ENCODE measurements around the gene USP35. TPM values are rescaled to one million over a fixed set of nuclear protein-coding genes. Genes with fewer than 3 reads are reported as not detected.
"Not testable (repeated sequence)": the region's sequence is repeated elsewhere in the genome, so short reads cannot be mapped to it uniquely, and the experiment has no call there.

Gene USP35
- total and polyA plus RNA-seq, 2 donors (not counting 1 experiment from before 2014, with no cell fraction given) = 4.6 to 13.0 TPM

DNA sequence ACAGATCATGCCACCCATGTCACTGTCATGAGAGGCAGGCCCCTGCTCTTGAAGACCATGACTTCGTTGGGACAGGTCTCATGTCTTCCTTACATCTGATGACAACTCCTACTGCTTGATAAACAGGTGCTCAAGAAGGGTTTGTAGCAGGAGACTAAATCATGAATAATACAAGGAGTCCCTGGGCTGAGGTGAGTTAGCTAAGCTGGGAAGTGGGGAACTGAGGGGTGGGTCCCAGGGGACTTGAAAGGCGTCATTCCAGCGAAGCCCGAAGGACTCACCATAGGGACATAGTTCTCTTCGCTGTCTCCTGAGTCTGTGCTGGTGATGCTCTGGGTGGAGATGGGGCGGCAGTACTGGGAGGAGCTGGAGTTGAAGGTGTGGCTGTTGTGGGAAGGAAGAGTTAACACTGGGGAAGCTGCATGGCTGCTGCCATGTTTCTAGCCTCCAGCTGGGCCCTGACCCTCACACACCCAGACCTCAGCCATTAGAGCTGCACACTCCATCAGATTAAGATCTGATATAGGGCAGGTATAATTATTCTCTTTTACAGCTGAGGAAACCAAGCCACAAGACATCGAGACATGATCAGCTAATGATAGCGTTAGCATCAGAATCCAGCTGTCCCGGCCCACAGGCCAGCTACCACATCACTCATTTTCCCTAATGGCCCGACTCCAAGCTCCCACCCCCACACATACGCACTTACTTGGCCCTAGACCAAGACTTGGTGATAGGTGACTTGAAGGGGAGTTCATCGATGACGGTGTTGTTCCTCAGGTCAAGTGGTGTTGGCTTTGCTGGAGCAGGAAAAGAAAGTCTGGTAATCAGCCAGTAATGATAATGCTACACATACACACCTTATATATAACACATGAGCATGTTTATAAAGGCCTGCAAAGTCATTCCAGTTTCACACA, 32.9 kb downstream of the USP35 start:
- no peak for DNase-seq (ENCODE audit: low read depth in 2 of 2)
- H3K36me3 ChIP-seq (ENCODE audit: control insufficient read depth, insufficient read depth, low read length) = peaks cover 15% of the 10 kb centered on the region
- TF ChIP-seq EZH2 (IDR thresholded peaks at IDR 0.05; ENCODE audit: low read length, missing control alignments) = no peak
- TF ChIP-seq, protein P1, sequence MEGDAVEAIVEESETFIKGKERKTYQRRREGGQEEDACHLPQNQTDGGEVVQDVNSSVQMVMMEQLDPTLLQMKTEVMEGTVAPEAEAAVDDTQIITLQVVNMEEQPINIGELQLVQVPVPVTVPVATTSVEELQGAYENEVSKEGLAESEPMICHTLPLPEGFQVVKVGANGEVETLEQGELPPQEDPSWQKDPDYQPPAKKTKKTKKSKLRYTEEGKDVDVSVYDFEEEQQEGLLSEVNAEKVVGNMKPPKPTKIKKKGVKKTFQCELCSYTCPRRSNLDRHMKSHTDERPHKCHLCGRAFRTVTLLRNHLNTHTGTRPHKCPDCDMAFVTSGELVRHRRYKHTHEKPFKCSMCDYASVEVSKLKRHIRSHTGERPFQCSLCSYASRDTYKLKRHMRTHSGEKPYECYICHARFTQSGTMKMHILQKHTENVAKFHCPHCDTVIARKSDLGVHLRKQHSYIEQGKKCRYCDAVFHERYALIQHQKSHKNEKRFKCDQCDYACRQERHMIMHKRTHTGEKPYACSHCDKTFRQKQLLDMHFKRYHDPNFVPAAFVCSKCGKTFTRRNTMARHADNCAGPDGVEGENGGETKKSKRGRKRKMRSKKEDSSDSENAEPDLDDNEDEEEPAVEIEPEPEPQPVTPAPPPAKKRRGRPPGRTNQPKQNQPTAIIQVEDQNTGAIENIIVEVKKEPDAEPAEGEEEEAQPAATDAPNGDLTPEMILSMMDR (conservative IDR thresholded peaks at IDR 0.05 in 1 of 2, IDR thresholded peaks at IDR 0.05 in 1 of 2; ENCODE audit: low read depth in 1 of 2, low read length in 2 of 2) = no peak

DNA sequence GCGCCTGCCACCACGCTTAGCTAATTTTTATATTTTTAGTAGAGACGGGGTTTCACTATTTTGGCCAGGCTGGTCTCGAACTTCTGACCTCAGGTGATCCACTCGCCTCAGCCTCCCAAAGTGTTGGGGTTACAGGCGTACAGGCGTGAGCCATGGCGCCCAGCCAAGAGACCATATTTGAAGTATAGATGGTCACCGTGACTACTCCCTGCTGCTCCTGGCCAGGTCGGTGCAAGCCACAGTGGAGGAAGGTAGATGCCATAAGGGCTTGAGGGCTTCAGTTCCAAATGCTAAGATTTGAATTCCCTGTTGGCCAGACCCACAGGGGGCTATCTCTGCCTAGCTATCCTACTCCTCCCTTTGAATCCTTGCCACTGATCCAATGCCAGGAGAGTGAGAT, 34.0 kb downstream of the USP35 start:
- H3K4me2 ChIP-seq (ENCODE audit: extremely low read depth, insufficient read depth, low read length); H2AFZ ChIP-seq (ENCODE audit: low read length); H4K20me1 ChIP-seq (ENCODE audit: control insufficient read depth, extremely low read depth, insufficient read depth, low read length); DNase-seq (ENCODE audit: low read depth in 2 of 2); H3K9me3 ChIP-seq (ENCODE audit: control insufficient read depth, insufficient read depth, low read depth, low read length); H3K27ac ChIP-seq (ENCODE audit: insufficient read depth, low read length); H3K9ac ChIP-seq (ENCODE audit: insufficient read depth, low read length); H3K4me1 ChIP-seq (ENCODE audit: control insufficient read depth, extremely low read depth, insufficient read depth, low read length); H3K79me2 ChIP-seq (ENCODE audit: control insufficient read depth, insufficient read depth, low read length); H3K27me3 ChIP-seq (ENCODE audit: control insufficient read depth, insufficient read depth, low read length); H3K4me3 ChIP-seq (replicated peaks in 1 of 4; ENCODE audit: control extremely low read depth in 1 of 4, insufficient read depth in 1 of 4, low read depth in 3 of 4, low read length in 4 of 4): not testable (repeated sequence)
- peaks cover 12% of the 10 kb centered on the region for H3K36me3 ChIP-seq (ENCODE audit: control insufficient read depth, insufficient read depth, low read length)

More for the DNA sequence above, 32.9 kb downstream of the USP35 start:
- H3K4me1 ChIP-seq (ENCODE audit: control insufficient read depth, extremely low read depth, insufficient read depth, low read length) = no peaks in the 10 kb centered on the region
- H3K79me2 ChIP-seq (ENCODE audit: control insufficient read depth, insufficient read depth, low read length) = no peaks in the 10 kb centered on the region
- H3K9ac ChIP-seq (ENCODE audit: insufficient read depth, low read length) = no peak overlapping the region
- H3K4me3 ChIP-seq (replicated peaks in 1 of 4; ENCODE audit: control extremely low read depth in 1 of 4, insufficient read depth in 1 of 4, low read depth in 3 of 4, low read length in 4 of 4) = no peak overlapping the region
- H4K20me1 ChIP-seq (ENCODE audit: control insufficient read depth, extremely low read depth, insufficient read depth, low read length) = no peaks in the 10 kb centered on the region
- H3K9me3 ChIP-seq (ENCODE audit: control insufficient read depth, insufficient read depth, low read depth, low read length) = no peaks in the 10 kb centered on the region
- no peak overlapping the region for H3K27ac ChIP-seq (ENCODE audit: insufficient read depth, low read length)
- no peaks in the 10 kb centered on the region for H3K27me3 ChIP-seq (ENCODE audit: control insufficient read depth, insufficient read depth, low read length)
- no peak overlapping the region for H2AFZ ChIP-seq (ENCODE audit: low read length)
- no peak overlapping the region for H3K4me2 ChIP-seq (ENCODE audit: extremely low read depth, insufficient read depth, low read length)

DNA sequence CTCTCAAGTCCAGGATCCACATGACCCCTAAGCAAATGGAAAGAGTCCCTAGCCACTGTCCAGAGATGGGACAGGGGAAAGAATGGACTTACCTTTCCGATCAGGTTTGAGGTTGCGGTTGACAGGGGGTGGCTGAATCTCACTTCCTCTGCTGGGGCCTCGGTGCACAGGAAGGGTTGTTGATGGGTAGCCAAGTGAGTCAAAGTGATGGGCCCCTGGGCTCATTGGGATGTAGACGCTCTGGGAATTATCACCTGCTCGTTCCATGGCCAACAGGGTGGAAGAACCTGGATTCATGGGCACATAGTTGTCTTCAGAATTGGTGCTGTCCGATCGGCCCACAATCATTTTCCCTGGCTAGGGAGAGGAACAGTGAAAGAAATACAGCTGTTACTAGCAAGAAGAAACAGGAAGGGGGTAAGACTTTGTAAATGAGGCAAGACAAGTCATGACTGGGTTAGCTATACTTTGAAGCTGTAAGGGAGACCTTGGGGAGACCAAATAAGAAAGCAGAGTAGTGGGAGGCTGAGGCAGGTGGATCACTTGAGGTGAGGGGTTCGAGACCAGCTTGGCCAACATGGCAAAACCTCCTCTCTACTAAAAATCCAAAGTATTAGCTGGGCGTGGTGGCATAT, 34.7 kb downstream of the USP35 start:
- TF ChIP-seq EZH2 (IDR thresholded peaks at IDR 0.05; ENCODE audit: low read length, missing control alignments) = no peak
- TF ChIP-seq, protein P1 (conservative IDR thresholded peaks at IDR 0.05 in 1 of 2, IDR thresholded peaks at IDR 0.05 in 1 of 2; ENCODE audit: low read depth in 1 of 2, low read length in 2 of 2) = no peak
- Histone ChIP-seq H3K27me3 (ENCODE audit: control insufficient read depth, insufficient read depth, low read length) (no peaks in the 10 kb centered on the region), H3K4me2 (ENCODE audit: extremely low read depth, insufficient read depth, low read length) (no peak overlapping the region), H3K36me3 (ENCODE audit: control insufficient read depth, insufficient read depth, low read length) (peaks cover 10% of the 10 kb centered on the region), H3K4me1 (ENCODE audit: control insufficient read depth, extremely low read depth, insufficient read depth, low read length) (no peaks in the 10 kb centered on the region), H2AFZ (ENCODE audit: low read length) (no peak overlapping the region), H3K79me2 (ENCODE audit: control insufficient read depth, insufficient read depth, low read length) (no peaks in the 10 kb centered on the region), H4K20me1 (ENCODE audit: control insufficient read depth, extremely low read depth, insufficient read depth, low read length) (no peaks in the 10 kb centered on the region), H3K9ac (ENCODE audit: insufficient read depth, low read length) (no peak overlapping the region), H3K4me3 (replicated peaks in 1 of 4; ENCODE audit: control extremely low read depth in 1 of 4, insufficient read depth in 1 of 4, low read depth in 3 of 4, low read length in 4 of 4) (no peak overlapping the region), H3K9me3 (ENCODE audit: control insufficient read depth, insufficient read depth, low read depth, low read length) (no peaks in the 10 kb centered on the region), H3K27ac (ENCODE audit: insufficient read depth, low read length) (no peak overlapping the region)
- no peak for DNase-seq (ENCODE audit: low read depth in 2 of 2)

Measured in fibroblast of lung (primary cell).